Mucosa of stomach (tissue), 1 donor: ENCODE data around the gene BABAM2.

Source experiments
- H3K27me3 ChIP-seq: one replicate; pipeline ENCODE4 v1.7.0; 2013; ENCODE audit warnings: mild to moderate bottlenecking, low read length; ENCODE audit not compliant: control insufficient read depth, insufficient read depth
- H3K36me3 ChIP-seq: one replicate; pipeline ENCODE4 v1.7.0; 2013; ENCODE audit warnings: low read length; ENCODE audit not compliant: control insufficient read depth, insufficient read depth
- H3K4me1 ChIP-seq: one replicate; pipeline ENCODE4 v1.7.0; 2013; ENCODE audit warnings: mild to moderate bottlenecking, low read length; ENCODE audit not compliant: control insufficient read depth, insufficient read depth
- H3K4me3 ChIP-seq: one replicate; pipeline ENCODE4 v1.7.0; 2013; ENCODE audit warnings: low read length
- H3K9ac ChIP-seq: one replicate; pipeline ENCODE4 v1.7.0; 2013; ENCODE audit warnings: mild to moderate bottlenecking, low read length, moderate library complexity
- H3K9me3 ChIP-seq: one replicate; pipeline ENCODE4 v1.7.0; 2013; ENCODE audit warnings: mild to moderate bottlenecking, low read length, moderate library complexity; ENCODE audit not compliant: control insufficient read depth
- donor health status: Pancreatic carcinoma.

Gene BABAM2

GRCh38 chr2:27901234-27901633 is 10.7 kb downstream of the BABAM2 start:
- no peaks in the 10 kb centered on the region for H3K27me3 ChIP-seq
- H3K9me3 ChIP-seq, result no peaks in the 10 kb centered on the region
- H3K9ac ChIP-seq, result no peak overlapping the region
- H3K36me3 ChIP-seq, result no peaks in the 10 kb centered on the region
- no peaks in the 10 kb centered on the region for H3K4me1 ChIP-seq
- no peak overlapping the region for H3K4me3 ChIP-seq

GRCh38 chr2:27902098-27902497 is 11.6 kb downstream of the BABAM2 start:
- no peaks in the 10 kb centered on the region for H3K27me3 ChIP-seq
- H3K36me3 ChIP-seq, result no peaks in the 10 kb centered on the region
- no peaks in the 10 kb centered on the region for H3K9me3 ChIP-seq
- H3K4me3 ChIP-seq, result no peak overlapping the region
- no peak overlapping the region for H3K9ac ChIP-seq
- no peaks in the 10 kb centered on the region for H3K4me1 ChIP-seq

- no peaks in the 10 kb centered on the region for H3K4me1 ChIP-seq
- no peaks in the 10 kb centered on the region for H3K36me3 ChIP-seq
- H3K4me3 ChIP-seq, result no peak overlapping the region
- H3K9me3 ChIP-seq, result no peaks in the 10 kb centered on the region
- H3K27me3 ChIP-seq, result no peaks in the 10 kb centered on the region
- H3K9ac ChIP-seq, result no peak overlapping the region
Measured at GRCh38 chr2:27903018-27903417, 12.5 kb downstream of the BABAM2 start.

- Histone ChIP-seq H3K4me3 (no peak overlapping the region), H3K9ac (no peak overlapping the region), H3K9me3 (no peaks in the 10 kb centered on the region), H3K36me3 (no peaks in the 10 kb centered on the region), H3K27me3 (no peaks in the 10 kb centered on the region), H3K4me1 (no peaks in the 10 kb centered on the region)
Measured at GRCh38 chr2:27903649-27904404, 13.3 kb downstream of the BABAM2 start.

GRCh38 chr2:27904405-27904665 is 13.8 kb downstream of the BABAM2 start:
- H3K36me3 ChIP-seq, result no peaks in the 10 kb centered on the region
- no peak overlapping the region for H3K9ac ChIP-seq
- H3K4me1 ChIP-seq, result no peaks in the 10 kb centered on the region

GRCh38 chr2:27906074-27906473 is 15.5 kb downstream of the BABAM2 start:
- Histone ChIP-seq H3K9ac (no peak overlapping the region), H3K4me3 (no peak overlapping the region), H3K27me3 (no peaks in the 10 kb centered on the region), H3K36me3 (no peaks in the 10 kb centered on the region), H3K9me3 (no peaks in the 10 kb centered on the region), H3K4me1 (no peaks in the 10 kb centered on the region)

More at GRCh38 chr2:27904405-27904665, 13.8 kb downstream of the BABAM2 start:
- Histone ChIP-seq H3K27me3 (no peaks in the 10 kb centered on the region), H3K4me3 (no peak overlapping the region), H3K9me3 (no peaks in the 10 kb centered on the region)

GRCh38 chr2:27907547-27907946 is 17.0 kb downstream of the BABAM2 start:
- H3K4me1 ChIP-seq, result no peaks in the 10 kb centered on the region
- no peaks in the 10 kb centered on the region for H3K36me3 ChIP-seq
- no peaks in the 10 kb centered on the region for H3K9me3 ChIP-seq
- no peak overlapping the region for H3K4me3 ChIP-seq
- no peak overlapping the region for H3K9ac ChIP-seq
- no peaks in the 10 kb centered on the region for H3K27me3 ChIP-seq

- Histone ChIP-seq H3K4me3 (no peak overlapping the region), H3K27me3 (no peaks in the 10 kb centered on the region), H3K4me1 (no peaks in the 10 kb centered on the region), H3K36me3 (no peaks in the 10 kb centered on the region), H3K9me3 (no peaks in the 10 kb centered on the region), H3K9ac (no peak overlapping the region)
Measured at GRCh38 chr2:27909901-27910300, 19.4 kb downstream of the BABAM2 start.

- no peak overlapping the region for H3K9ac ChIP-seq
- no peaks in the 10 kb centered on the region for H3K27me3 ChIP-seq
- no peaks in the 10 kb centered on the region for H3K9me3 ChIP-seq
- no peak overlapping the region for H3K4me3 ChIP-seq
- no peaks in the 10 kb centered on the region for H3K36me3 ChIP-seq
- peaks cover 9% of the 10 kb centered on the region for H3K4me1 ChIP-seq
Measured at GRCh38 chr2:27911458-27912210, 21.1 kb downstream of the BABAM2 start.

- peaks cover 11% of the 10 kb centered on the region for H3K4me1 ChIP-seq
- H3K36me3 ChIP-seq, result no peaks in the 10 kb centered on the region
- H3K27me3 ChIP-seq, result no peaks in the 10 kb centered on the region
- H3K4me3 ChIP-seq, result no peak overlapping the region
- no peaks in the 10 kb centered on the region for H3K9me3 ChIP-seq
- H3K9ac ChIP-seq, result no peak overlapping the region
Measured at GRCh38 chr2:27912512-27912911, 22.0 kb downstream of the BABAM2 start.

- peaks cover 11% of the 10 kb centered on the region for H3K4me1 ChIP-seq
- no peaks in the 10 kb centered on the region for H3K9me3 ChIP-seq
- H3K36me3 ChIP-seq, result no peaks in the 10 kb centered on the region
- no peak overlapping the region for H3K4me3 ChIP-seq
- H3K9ac ChIP-seq, result no peak overlapping the region
- no peaks in the 10 kb centered on the region for H3K27me3 ChIP-seq
Measured at GRCh38 chr2:27914041-27914804, 23.7 kb downstream of the BABAM2 start.

GRCh38 chr2:27914805-27915175 is 24.3 kb downstream of the BABAM2 start:
- H3K9ac ChIP-seq, result no peak overlapping the region

More at GRCh38 chr2:27914805-27915175, 24.3 kb downstream of the BABAM2 start:
- Histone ChIP-seq H3K36me3 (no peaks in the 10 kb centered on the region), H3K9me3 (no peaks in the 10 kb centered on the region), H3K27me3 (no peaks in the 10 kb centered on the region), H3K4me3 (no peak overlapping the region), H3K4me1 (peaks cover 11% of the 10 kb centered on the region)
